ENCODE results near the gene IQSEC1.

The IQSEC1 gene

DNA sequence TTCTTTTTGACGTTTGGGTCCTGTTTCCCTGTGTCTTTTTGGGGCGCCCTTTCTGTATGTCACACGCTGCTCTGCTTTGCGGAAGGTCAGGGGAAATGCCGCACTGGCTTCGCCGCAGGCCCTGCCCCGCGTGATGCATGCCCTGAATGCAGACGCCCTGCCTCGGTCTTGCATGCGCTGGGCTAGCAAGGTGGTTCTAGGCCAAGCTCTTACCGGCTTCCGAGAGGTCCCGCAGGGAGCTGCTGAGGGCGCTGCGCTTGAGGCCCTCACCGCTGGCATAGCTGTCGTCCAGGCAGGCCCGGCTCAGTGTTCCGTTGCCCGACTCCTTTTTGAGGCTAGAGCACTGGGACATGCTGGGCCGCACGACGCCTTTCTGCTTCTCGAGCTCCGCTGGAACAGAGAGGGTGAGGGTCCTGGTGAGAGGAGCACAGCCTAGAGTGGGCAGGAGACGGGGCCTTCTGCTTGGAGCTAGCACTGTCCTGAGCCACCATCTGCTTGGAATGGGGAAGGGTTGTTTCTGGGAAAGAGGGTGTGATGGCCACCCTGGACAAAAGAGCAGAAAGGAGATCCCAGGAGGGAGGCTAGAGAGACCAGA, 165.0 kb downstream of the IQSEC1 start:
- no peak for TF ChIP-seq POLR2A (IDR thresholded peaks at IDR 0.05; ENCODE audit: low read depth, low read length)
- DNase-seq (ENCODE audit: insufficient read length, low spot score) (no peak), FAIRE-seq (no peak)

DNA sequence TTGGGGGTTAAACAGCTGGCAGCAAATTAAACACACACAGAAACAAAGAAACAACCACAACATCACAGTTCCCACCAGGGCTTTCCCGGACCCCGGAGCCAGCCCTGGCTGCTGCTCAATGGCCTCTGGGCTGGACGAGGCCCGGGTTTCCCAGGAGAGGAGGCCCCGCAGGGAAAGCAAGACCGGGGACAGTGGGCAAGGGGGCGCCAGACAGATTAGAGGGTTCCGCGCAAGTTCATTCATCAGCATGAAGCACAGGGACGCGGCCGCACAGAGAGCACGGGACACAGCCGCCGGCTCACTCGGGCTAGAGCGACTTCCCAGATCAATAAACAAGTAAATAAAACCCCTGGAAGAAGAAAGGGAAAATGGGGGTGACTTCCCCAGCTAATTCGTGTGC, 165.5 kb downstream of the IQSEC1 start:
- TF ChIP-seq POLR2A (IDR thresholded peaks at IDR 0.05; ENCODE audit: low read depth, low read length), result no peak
- DNase-seq (ENCODE audit: insufficient read length, low spot score) (no peak), FAIRE-seq (no peak)

GRCh38 chr3:12907296-12907695, 165.9 kb downstream of the IQSEC1 start:
- TF ChIP-seq POLR2A (IDR thresholded peaks at IDR 0.05; ENCODE audit: low read depth, low read length), result no peak
- no peak for FAIRE-seq
- no peak for DNase-seq (ENCODE audit: insufficient read length, low spot score)

- no peak for FAIRE-seq
- TF ChIP-seq POLR2A (IDR thresholded peaks at IDR 0.05; ENCODE audit: low read depth, low read length), result no peak
Observed at GRCh38 chr3:12906916-12907290, 166.3 kb downstream of the IQSEC1 start.

DNA sequence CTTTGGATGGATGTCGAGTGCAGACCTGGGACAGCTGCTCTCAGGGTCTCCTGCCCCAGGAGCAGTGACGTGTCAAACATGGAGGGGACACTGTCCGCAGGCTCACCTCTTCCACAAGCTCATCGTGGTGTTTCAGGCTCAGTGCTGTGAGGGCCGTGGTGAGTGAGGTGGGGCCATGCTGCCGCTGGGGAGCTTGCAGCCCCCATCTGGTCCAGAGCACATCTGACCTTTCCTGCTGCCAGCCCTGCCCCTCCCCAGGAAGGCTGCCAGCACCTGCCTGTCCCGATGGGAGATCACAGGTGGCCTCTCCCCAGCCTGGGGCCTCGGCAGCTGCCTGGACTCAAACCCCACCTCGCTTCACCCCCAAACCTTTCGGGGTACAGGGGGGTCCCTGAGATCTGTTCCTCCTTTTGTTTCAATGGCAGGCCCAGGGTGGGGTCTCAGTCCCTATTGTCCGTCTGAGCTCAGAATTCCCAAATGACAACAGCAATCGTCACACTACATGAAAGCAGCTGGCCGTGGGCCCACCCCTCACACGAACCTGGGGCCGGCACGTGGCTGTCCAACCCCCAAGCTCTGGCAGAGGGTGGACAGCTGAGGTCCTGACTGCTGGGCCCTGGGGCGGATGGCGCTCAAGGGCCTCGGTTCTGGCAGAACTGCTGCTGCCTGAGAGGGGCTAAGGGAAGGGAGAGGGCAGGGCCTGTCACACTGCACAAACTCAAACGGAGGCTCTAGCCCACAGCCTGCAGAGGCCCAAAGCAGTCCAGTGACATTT, 166.9 kb downstream of the IQSEC1 start:
- FAIRE-seq (no peak), DNase-seq (ENCODE audit: insufficient read length, low spot score) (no peak)
- no peak for TF ChIP-seq POLR2A (IDR thresholded peaks at IDR 0.05; ENCODE audit: low read depth, low read length)

More at GRCh38 chr3:12906916-12907290, 166.3 kb downstream of the IQSEC1 start:
- no peak for DNase-seq (ENCODE audit: insufficient read length, low spot score)

DNA sequence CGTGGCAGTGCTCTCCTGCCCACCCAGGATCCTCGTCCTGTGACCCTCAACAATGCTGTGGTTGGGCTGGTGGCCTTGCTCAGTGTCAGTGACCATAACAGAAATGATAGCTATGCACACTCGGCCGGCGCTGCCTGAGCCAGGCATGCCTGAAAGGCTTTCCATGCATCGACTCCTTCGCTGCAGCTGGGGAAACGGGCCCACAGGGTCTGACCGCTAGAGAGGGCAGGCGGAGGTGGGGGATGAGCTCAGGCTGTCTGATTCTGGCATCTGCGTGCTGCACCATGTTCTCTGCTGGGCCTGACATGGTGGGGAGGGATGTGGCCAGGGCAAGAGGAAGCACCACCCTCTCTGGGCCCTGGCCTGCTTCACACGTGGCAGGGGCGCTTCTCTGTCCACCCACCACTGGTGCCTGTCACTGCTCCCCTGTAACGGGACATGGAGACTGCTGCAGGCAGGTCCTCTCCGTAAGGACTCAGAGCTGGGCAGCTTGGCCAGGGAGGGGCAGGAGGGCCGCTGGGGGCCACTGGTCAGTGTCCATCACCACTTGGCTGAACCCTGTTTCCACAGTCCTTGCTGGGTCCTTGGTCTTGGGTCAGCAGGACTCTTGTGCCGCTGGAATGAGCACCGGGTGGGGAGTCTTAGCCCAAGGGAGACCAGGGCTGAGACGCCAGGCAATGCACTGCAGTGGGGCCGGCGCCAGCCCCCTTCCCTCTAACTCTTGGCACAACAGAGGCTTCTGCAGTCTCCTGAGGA, 167.7 kb downstream of the IQSEC1 start:
- FAIRE-seq (no peak), DNase-seq (ENCODE audit: insufficient read length, low spot score) (no peak)
- no peak for TF ChIP-seq POLR2A (IDR thresholded peaks at IDR 0.05; ENCODE audit: low read depth, low read length)

DNA sequence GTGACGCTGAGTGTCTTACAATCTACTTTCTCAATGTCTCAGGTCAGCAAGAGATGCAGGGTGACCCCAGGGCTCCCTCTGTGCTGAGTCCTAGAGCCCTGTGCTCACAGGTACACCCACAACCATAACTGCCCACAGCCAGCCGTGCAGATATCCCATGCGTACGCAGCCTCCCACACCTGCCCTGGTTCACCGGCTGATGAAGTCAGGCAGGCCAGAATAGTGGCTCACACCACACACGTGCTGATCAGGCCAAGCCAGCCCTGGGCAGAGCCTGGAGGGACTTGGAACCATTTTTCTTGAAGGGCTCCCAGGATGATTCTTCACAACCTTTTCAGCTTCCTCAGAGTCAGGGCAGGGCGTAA, 168.3 kb downstream of the IQSEC1 start:
- TF ChIP-seq POLR2A (IDR thresholded peaks at IDR 0.05; ENCODE audit: low read depth, low read length), result no peak
- FAIRE-seq (no peak), DNase-seq (ENCODE audit: insufficient read length, low spot score) (no peak)

GRCh38 chr3:12903881-12904280, 169.3 kb downstream of the IQSEC1 start:
- DNase-seq (ENCODE audit: insufficient read length, low spot score) (no peak), FAIRE-seq (no peak)
- TF ChIP-seq POLR2A (IDR thresholded peaks at IDR 0.05; ENCODE audit: low read depth, low read length), result no peak

- DNase-seq (ENCODE audit: insufficient read length, low spot score), result no peak
- no peak for FAIRE-seq
- TF ChIP-seq POLR2A (IDR thresholded peaks at IDR 0.05; ENCODE audit: low read depth, low read length), result no peak
Observed at GRCh38 chr3:12903000-12903800, 170.0 kb downstream of the IQSEC1 start.

DNA sequence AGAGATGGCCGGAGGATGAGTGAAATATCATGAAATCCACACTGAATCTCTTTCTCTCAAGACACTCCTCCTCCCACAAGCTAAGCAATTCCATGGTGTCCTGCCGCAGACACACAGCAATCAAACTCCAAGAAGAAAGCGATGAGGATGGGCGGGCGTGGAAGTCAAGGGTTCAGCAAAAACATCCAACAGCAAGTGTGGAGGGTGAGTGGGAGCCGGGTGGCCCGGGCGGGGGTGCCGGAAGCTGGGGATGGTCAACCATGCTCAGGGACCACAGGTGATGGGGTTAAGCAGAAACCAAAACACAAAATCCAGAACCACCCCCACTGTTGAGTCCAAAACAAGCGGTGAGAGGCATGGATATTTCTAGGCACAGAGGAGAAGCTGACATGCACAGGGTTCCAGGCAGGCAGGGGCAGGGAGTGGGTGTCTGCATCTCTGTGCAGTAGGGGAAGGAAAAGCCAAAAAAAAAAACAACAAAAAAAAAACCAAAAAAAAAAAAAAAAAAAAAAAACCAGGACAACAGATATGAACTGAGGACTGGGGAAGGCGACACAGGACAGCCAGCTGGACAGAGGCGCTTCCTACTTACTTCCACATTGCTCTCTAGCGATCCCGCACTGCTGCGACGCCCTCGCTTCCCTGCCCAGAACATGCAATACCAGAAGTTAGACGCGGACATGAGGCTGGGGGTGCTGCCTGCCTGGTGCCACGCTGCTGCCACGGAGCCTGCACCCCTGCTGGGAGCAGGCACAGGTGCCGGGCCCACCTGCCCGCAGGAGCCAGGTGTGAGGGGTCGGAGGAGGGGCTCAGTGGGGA, 170.8 kb downstream of the IQSEC1 start:
- no peak for TF ChIP-seq POLR2A (IDR thresholded peaks at IDR 0.05; ENCODE audit: low read depth, low read length)
- FAIRE-seq, result no peak
- no peak for DNase-seq (ENCODE audit: insufficient read length, low spot score)

DNA sequence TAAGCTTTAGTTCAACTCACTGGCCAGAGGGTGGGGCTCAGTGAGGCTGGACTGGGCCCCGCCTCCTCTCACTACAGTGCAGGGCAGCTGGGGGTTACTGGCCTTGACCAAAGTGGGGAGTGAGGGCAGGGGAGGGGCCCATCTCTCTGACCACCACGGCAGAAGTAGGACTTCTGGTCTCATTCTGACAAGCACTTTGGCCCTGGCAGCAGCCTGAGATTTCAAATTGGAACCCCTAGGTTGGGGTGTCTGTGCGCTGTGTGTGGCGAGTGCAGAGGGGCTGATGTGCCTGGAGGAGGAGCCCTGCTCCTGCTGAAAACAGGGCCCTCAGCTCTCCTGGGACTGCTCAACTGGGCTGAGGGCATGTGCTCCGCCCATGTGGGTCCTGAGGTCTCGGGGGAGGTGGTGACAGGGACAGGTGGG, 171.6 kb downstream of the IQSEC1 start:
- no peak for TF ChIP-seq POLR2A (IDR thresholded peaks at IDR 0.05; ENCODE audit: low read depth, low read length)
- no peak for DNase-seq (ENCODE audit: insufficient read length, low spot score)
- no peak for FAIRE-seq

DNA sequence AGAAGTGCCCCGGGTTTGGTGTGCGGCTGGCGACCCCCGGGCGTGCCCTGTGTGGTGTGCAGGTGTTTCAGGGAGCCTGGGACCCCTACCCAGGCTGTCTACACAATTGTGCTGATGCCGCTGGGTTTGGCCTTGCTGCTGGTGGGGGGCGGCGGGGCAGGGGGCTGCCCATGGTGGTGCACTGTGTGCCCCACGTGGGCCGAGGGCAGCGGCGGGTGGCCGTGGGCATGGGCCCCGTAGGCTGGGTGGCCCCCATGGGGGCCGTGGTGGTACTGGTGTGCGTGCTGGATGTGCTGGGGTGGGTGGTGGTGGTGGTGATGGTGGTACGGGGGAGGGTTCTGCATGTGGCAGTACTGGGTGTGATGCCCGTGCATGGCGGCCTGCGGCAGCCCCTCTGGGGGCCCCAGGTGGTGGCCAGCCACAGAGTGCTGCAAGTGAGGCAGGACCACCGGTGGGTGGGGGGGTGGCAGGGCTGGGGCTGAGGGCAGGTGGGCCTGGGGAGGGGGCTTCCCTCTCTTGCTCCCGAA, 172.3 kb downstream of the IQSEC1 start:
- FAIRE-seq (no peak), DNase-seq (ENCODE audit: insufficient read length, low spot score) (no peak)
- no peak for TF ChIP-seq POLR2A (IDR thresholded peaks at IDR 0.05; ENCODE audit: low read depth, low read length)

Data from H54 (cell line).